H1 (cell line): ENCODE data around the gene VN1R4.

Source experiments
- BRCA1 ChIP-seq: IDR thresholded peaks from 2 replicates; pipeline ENCODE4 v1.6.1; 2012; ENCODE audit warnings: low read depth, low read length, improper control_type of control experiment
- CTCF ChIP-seq, 3 experiments: IDR thresholded peaks; 1 replicate in 2 of 3; 2 replicates in 1 of 3; pipeline versions ENCODE4 v1.5.1 to v1.6.1; 2011; ENCODE audit warnings: low read length in 3 of 3, mild to moderate bottlenecking in 3 of 3, inconsistent platforms in 2 of 3, low read depth in 1 of 3, moderate library complexity in 1 of 3; ENCODE audit not compliant: insufficient read depth in 1 of 3; ENCODE audit errors: control extremely low read depth in 1 of 3
- EGR1 ChIP-seq: IDR thresholded peaks from 2 replicates; pipeline ENCODE4 v1.6.1; 2011; ENCODE audit warnings: low read depth, low read length, borderline replicate concordance
- POLR2A ChIP-seq, 2 experiments: IDR thresholded peaks; 1 replicate in 1 of 2; 2 replicates in 1 of 2; pipeline ENCODE4 v1.6.1; 2011; ENCODE audit warnings: low read depth in 2 of 2, low read length in 2 of 2, mild to moderate bottlenecking in 2 of 2; ENCODE audit errors: control extremely low read depth in 1 of 2
- RFX5 ChIP-seq: IDR thresholded peaks from 2 replicates; pipeline ENCODE4 v1.6.1; 2011; ENCODE audit warnings: low read depth, low read length, improper control_type of control experiment, borderline replicate concordance
- RNF2 ChIP-seq: fragments of 200-900, 300-1000 bp; sonication (generic); IDR thresholded peaks from 2 replicates; pipeline ENCODE4 v1.7.1; 2016; ENCODE audit warnings: borderline replicate concordance, low read depth, mild to moderate bottlenecking, antibody characterized with exemption, low read length; ENCODE audit not compliant: poor library complexity, severe bottlenecking; ENCODE audit errors: missing control alignments
- SIN3A ChIP-seq, 2 experiments: IDR thresholded peaks in 1 of 2; conservative IDR thresholded peaks in 1 of 2; 2 replicates each; pipeline ENCODE4 v1.6.1; 2011 to 2012; ENCODE audit warnings: low read length in 2 of 2, improper control_type of control experiment in 1 of 2, low read depth in 1 of 2, mild to moderate bottlenecking in 1 of 2
- SIRT6 ChIP-seq: IDR thresholded peaks from one replicate; pipeline ENCODE4 v1.7.1; 2012; ENCODE audit warnings: low read length, inconsistent platforms
- SUZ12 ChIP-seq: fragments of 200-600 bp; sonication (generic); IDR thresholded peaks from 2 replicates; pipeline ENCODE4 v1.6.1; 2012; ENCODE audit warnings: mild to moderate bottlenecking, inconsistent platforms, low read length, moderate library complexity, mixed read lengths

GRCh38 chr19:53275480-53275879 lies 8.0 kb upstream of the VN1R4 start:
- TF ChIP-seq CTCF (IDR thresholded peaks at IDR 0.05; ENCODE audit: control extremely low read depth in 1 of 3, insufficient read depth in 1 of 3, low read depth in 1 of 3, low read length in 3 of 3) (no peak), SIN3A (conservative IDR thresholded peaks at IDR 0.05 in 1 of 2, IDR thresholded peaks at IDR 0.05 in 1 of 2; ENCODE audit: low read depth in 1 of 2, low read length in 2 of 2) (no peak), SIRT6 (no peak), POLR2A (IDR thresholded peaks at IDR 0.05; ENCODE audit: control extremely low read depth in 1 of 2, low read depth in 2 of 2, low read length in 2 of 2) (no peak), SUZ12 (no peak), BRCA1 (no peak), EGR1 (no peak), RFX5 (no peak), RNF2 (no peak)
